SU-DHL-6 (cell line): ENCODE measurements around the gene ATF7.

Source experiments
- H2AFZ ChIP-seq: fragments of 200-600 bp; sonication (generic); 2 replicates; pipeline ENCODE4 v1.6.1; 2014; ENCODE audit warnings: low read depth, mild to moderate bottlenecking, moderate library complexity, mixed read lengths, antibody characterized with exemption, low read length; ENCODE audit not compliant: severe bottlenecking
- H3F3A ChIP-seq: fragments of 200-600 bp; shearing (Covaris generic); 2 replicates; pipeline ENCODE4 v1.6.0; 2016; ENCODE audit warnings: antibody characterized with exemption, mild to moderate bottlenecking; ENCODE audit not compliant: insufficient read depth
- H3K27ac ChIP-seq: fragments of 200-600 bp; sonication (generic); 2 replicates; pipeline ENCODE4 v1.5.1; 2016; ENCODE audit warnings: low read depth, mild to moderate bottlenecking, low read length, moderate library complexity, mixed read lengths
- H3K27me3 ChIP-seq: fragments of 200-600 bp; sonication (generic), shearing (Covaris generic); 2 replicates; pipeline ENCODE4 v1.6.0; 2014; ENCODE audit warnings: mild to moderate bottlenecking, low read length
- H3K36me3 ChIP-seq: fragments of 200-600 bp; sonication (generic); 2 replicates; pipeline ENCODE4 v1.6.1; 2014; ENCODE audit warnings: mild to moderate bottlenecking, low read length, mixed read lengths
- H3K4me2 ChIP-seq: fragments of 300-600, 200-600 bp; shearing (Covaris generic), sonication (generic); 2 replicates; pipeline ENCODE4 v1.6.0; 2014; ENCODE audit warnings: low read length, low read depth, mild to moderate bottlenecking; ENCODE audit not compliant: poor library complexity, severe bottlenecking
- H3K4me3 ChIP-seq: fragments of 200-600 bp; sonication (generic); 2 replicates; pipeline ENCODE4 v1.5.1; 2014; ENCODE audit warnings: antibody characterized with exemption, low read length, mild to moderate bottlenecking, mixed read lengths; ENCODE audit not compliant: insufficient read depth, poor library complexity, severe bottlenecking
- H3K79me2 ChIP-seq: fragments of 200-600 bp; sonication (generic); 2 replicates; pipeline ENCODE4 v1.6.1; 2014; ENCODE audit warnings: mild to moderate bottlenecking, low read length, moderate library complexity; ENCODE audit not compliant: insufficient read depth
- H3K9ac ChIP-seq: fragments of 200-600 bp; sonication (generic); 2 replicates; pipeline ENCODE4 v1.7.0; 2014; ENCODE audit warnings: mild to moderate bottlenecking, low read length
- H3K9me2 ChIP-seq: fragments of 200-600 bp; sonication (generic); replicated peaks from 2 replicates; pipeline ENCODE4 v1.6.1; 2014; ENCODE audit warnings: low read length; ENCODE audit not compliant: insufficient read depth
- H3K9me3 ChIP-seq: fragments of 200-600 bp; sonication (generic); 2 replicates; pipeline ENCODE4 v1.6.1; 2014; ENCODE audit warnings: low read length, mixed read lengths; ENCODE audit not compliant: insufficient read depth
- H4K20me1 ChIP-seq: fragments of 200-600 bp; sonication (generic); 2 replicates; pipeline ENCODE4 v1.6.1; 2014; ENCODE audit warnings: low read depth, mild to moderate bottlenecking, antibody characterized with exemption, low read length, moderate library complexity, mixed read lengths
- EZH2phosphoT487 ChIP-seq: fragments of 200-600 bp; sonication (generic), shearing (Covaris generic); conservative IDR thresholded peaks from 2 replicates; pipeline ENCODE4 v1.6.1; 2018; ENCODE audit warnings: mild to moderate bottlenecking, antibody characterized with exemption, low read length, moderate library complexity, mixed read lengths
- TF ChIP-seq, protein P1 (sequence below): fragments of 200-600 bp; sonication (generic); IDR thresholded peaks from one replicate; pipeline ENCODE4 v1.5.1; 2017; ENCODE audit warnings: antibody characterized with exemption, mild to moderate bottlenecking, low read length, moderate library complexity; ENCODE audit not compliant: insufficient read depth, poor library complexity, severe bottlenecking

Gene ATF7

DNA sequence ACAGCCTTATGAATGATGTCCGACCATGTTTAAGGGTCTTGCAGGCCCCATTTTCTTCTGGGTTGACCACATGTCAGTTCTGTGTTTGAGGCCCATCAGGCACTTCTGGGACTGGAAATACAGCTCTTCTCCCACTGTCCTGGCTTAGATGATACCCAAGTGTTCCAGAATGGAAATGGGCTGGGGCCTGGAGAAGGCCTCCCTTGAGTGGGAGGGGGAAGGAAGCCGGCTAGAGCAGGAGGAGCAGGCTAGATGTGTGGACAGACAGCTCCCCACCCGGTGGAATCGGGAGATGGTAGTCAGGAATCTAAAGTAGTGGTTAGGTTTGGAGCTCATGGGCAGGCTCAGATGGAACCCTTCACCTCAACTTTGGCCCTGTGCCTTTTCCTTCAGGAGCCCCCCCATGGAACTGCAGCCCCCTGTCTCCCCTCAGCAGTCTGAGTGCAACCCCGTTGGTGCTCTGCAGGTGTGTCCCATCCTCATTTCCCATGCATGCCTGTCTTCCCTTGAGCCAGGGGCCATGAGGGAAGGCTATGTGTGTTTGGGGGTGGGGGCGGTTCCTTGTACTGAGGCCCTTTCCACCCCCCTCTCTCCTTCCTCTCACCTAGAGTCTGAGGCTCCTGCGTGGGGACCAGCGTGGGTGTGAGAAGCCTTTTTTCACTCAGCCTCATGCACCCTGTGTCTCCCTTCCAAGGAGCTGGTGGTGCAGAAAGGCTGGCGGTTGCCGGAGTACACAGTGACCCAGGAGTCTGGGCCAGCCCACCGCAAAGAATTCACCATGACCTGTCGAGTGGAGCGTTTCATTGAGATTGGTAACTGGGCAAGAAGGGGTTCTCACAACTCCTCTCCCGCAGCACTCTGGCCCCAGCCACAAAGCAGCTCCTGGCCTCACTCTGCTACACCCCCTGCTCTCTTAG is 121.9 kb downstream of the ATF7 start:
- Histone ChIP-seq H3K27ac (no peak overlapping the region), H3K9me2 (no peaks in the 10 kb centered on the region), H2AFZ (no peak overlapping the region), H3K9ac (no peak overlapping the region), H3K4me3 (no peak overlapping the region), H3K4me2 (no peak overlapping the region), H3K9me3 (no peaks in the 10 kb centered on the region), H3K27me3 (no peaks in the 10 kb centered on the region), H3F3A (peaks cover 7% of the 10 kb centered on the region; the same call in 1 of the 2 replicates), H3K36me3 (no peaks in the 10 kb centered on the region), H4K20me1 (no peaks in the 10 kb centered on the region), H3K79me2 (peaks cover 13% of the 10 kb centered on the region)
- TF ChIP-seq, protein P1, sequence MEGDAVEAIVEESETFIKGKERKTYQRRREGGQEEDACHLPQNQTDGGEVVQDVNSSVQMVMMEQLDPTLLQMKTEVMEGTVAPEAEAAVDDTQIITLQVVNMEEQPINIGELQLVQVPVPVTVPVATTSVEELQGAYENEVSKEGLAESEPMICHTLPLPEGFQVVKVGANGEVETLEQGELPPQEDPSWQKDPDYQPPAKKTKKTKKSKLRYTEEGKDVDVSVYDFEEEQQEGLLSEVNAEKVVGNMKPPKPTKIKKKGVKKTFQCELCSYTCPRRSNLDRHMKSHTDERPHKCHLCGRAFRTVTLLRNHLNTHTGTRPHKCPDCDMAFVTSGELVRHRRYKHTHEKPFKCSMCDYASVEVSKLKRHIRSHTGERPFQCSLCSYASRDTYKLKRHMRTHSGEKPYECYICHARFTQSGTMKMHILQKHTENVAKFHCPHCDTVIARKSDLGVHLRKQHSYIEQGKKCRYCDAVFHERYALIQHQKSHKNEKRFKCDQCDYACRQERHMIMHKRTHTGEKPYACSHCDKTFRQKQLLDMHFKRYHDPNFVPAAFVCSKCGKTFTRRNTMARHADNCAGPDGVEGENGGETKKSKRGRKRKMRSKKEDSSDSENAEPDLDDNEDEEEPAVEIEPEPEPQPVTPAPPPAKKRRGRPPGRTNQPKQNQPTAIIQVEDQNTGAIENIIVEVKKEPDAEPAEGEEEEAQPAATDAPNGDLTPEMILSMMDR: no peak
- TF ChIP-seq EZH2phosphoT487: no peak

DNA sequence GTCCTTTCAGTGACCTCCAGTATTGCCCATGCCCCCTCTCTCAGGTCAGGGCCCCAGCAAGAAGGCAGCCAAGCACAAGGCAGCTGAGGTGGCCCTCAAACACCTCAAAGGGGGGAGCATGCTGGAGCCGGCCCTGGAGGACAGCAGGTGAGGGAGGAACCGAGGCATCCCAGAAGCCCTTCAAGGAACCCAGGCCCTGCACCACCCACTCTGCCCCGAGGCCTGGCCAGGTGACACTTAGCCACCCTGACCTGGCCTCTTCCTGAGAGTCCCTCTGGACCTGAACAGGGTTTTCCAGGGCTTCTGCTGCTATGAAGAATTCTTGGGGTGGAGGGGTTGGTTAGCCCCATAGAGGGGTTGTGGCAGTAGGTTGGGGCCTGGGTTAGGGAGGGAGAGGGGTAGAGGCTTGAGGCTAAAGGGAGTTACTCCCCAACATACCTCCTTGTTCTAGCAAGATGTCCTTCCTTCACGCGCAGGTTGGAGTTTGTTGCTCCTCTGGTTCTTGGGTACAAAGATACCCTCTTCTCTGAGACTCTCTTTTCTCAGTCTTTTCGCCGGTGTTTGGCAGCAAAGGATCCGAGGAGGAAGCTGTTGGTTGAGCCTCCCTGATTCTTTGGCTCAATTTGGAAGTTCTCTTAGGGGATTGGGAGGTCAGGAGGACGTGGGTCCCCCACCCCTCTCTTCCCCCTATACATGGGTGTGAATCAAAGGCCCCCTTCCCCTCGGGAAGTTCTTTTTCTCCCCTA is 123.0 kb downstream of the ATF7 start:
- no peaks in the 10 kb centered on the region for H3K36me3 ChIP-seq
- H4K20me1 ChIP-seq: no peaks in the 10 kb centered on the region
- H3K79me2 ChIP-seq: peaks cover 13% of the 10 kb centered on the region
- TF ChIP-seq EZH2phosphoT487: no peak
- TF ChIP-seq, protein P1: no peak
- peak overlapping the region; percentile 74 for H3K4me2 ChIP-seq
- H3F3A ChIP-seq: peaks cover 7% of the 10 kb centered on the region; the same call in 1 of the 2 replicates
- H3K9me2 ChIP-seq: no peaks in the 10 kb centered on the region
- H3K4me3 ChIP-seq: no peak overlapping the region
- H3K9ac ChIP-seq: no peak overlapping the region
- no peak overlapping the region for H2AFZ ChIP-seq
- H3K27me3 ChIP-seq: no peaks in the 10 kb centered on the region
- H3K27ac ChIP-seq: no peak overlapping the region
- H3K9me3 ChIP-seq: no peaks in the 10 kb centered on the region

DNA sequence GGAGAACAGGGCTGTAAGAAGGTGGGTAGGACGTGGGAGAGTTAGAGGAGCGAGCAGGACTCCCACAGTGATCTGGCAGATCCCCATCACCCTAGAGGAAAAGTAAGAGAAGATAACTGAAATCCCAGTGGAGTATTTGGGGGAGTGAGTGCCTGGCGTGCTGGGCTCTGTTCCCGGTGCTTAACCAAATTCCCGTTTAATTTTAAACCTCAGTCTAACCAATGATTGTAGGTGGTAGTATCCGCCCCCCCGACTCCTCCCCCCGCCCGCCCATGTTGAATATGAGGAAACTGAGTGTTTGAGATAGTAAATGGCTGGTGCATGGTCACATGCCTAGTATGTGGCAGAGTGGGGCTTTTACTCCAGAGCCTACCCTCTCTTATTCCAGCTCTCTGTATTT is 123.9 kb downstream of the ATF7 start:
- Histone ChIP-seq H3K27ac (no peak overlapping the region), H3K4me3 (peak overlapping the region; percentile 67), H3K9ac (peak overlapping the region; percentile 82), H4K20me1 (no peaks in the 10 kb centered on the region), H3K4me2 (peak overlapping the region; percentile 74), H2AFZ (no peak overlapping the region), H3K36me3 (no peaks in the 10 kb centered on the region), H3K9me3 (no peaks in the 10 kb centered on the region), H3K9me2 (no peaks in the 10 kb centered on the region), H3F3A (peaks cover 7% of the 10 kb centered on the region; the same call in 1 of the 2 replicates), H3K79me2 (peaks cover 13% of the 10 kb centered on the region), H3K27me3 (no peaks in the 10 kb centered on the region)
- TF ChIP-seq, protein P1: no peak
- no peak for TF ChIP-seq EZH2phosphoT487
